Measurements from ENCODE around the gene TUBB.

Gene TUBB

GRCh38 chr6:30676660-30677285 lies 43.4 kb upstream of the TUBB start:
- Histone ChIP-seq H3K36me3 (ENCODE audit: insufficient read depth) (no peaks in the 10 kb centered on the region), H3K9ac (no peak overlapping the region), H3K79me2 (ENCODE audit: insufficient read depth, low read depth) (peaks cover 20% of the 10 kb centered on the region; the same call in 1 of the 2 replicates), H3K27me3 (ENCODE audit: insufficient read depth, low read depth) (no peaks in the 10 kb centered on the region), H3K4me3 (IDR thresholded peaks at IDR 0.05; ENCODE audit: insufficient read depth, low read depth, low read length) (no peak overlapping the region), H3K4me1 (ENCODE audit: low read depth, poor library complexity, severe bottlenecking) (peaks cover 23% of the 10 kb centered on the region), H3K4me2 (no peak overlapping the region), H3K27ac (no peak overlapping the region), H2AFZ (ENCODE audit: low read depth) (no peak overlapping the region), H4K20me1 (ENCODE audit: insufficient read depth) (no peaks in the 10 kb centered on the region)
- no peak for TF ChIP-seq CTCF (conservative IDR thresholded peaks at IDR 0.05; ENCODE audit: low read depth, low read length)

GRCh38 chr6:30678964-30679726 lies 41.0 kb upstream of the TUBB start:
- Histone ChIP-seq H3K79me2 (ENCODE audit: insufficient read depth, low read depth) (peaks cover 29% of the 10 kb centered on the region), H2AFZ (ENCODE audit: low read depth) (no peak overlapping the region; the same call in 1 of the 2 replicates), H3K4me1 (ENCODE audit: low read depth, poor library complexity, severe bottlenecking) (peaks cover 31% of the 10 kb centered on the region), H3K27ac (no peak overlapping the region), H3K27me3 (ENCODE audit: insufficient read depth, low read depth) (no peaks in the 10 kb centered on the region), H3K4me2 (no peak overlapping the region; the same call in 1 of the 2 replicates), H4K20me1 (ENCODE audit: insufficient read depth) (no peaks in the 10 kb centered on the region), H3K9ac (no peak overlapping the region), H3K36me3 (ENCODE audit: insufficient read depth) (no peaks in the 10 kb centered on the region), H3K4me3 (IDR thresholded peaks at IDR 0.05; ENCODE audit: insufficient read depth, low read depth, low read length) (no peak overlapping the region)
- TF ChIP-seq CTCF (conservative IDR thresholded peaks at IDR 0.05; ENCODE audit: low read depth, low read length): peak; percentile 85

GRCh38 chr6:30679765-30680535 lies 40.2 kb upstream of the TUBB start:
- H2AFZ ChIP-seq (ENCODE audit: low read depth): no peak overlapping the region
- no peaks in the 10 kb centered on the region for H4K20me1 ChIP-seq (ENCODE audit: insufficient read depth)
- H3K79me2 ChIP-seq (ENCODE audit: insufficient read depth, low read depth): peaks cover 36% of the 10 kb centered on the region
- peaks cover 35% of the 10 kb centered on the region for H3K4me1 ChIP-seq (ENCODE audit: low read depth, poor library complexity, severe bottlenecking)
- no peak overlapping the region; the same call in 1 of the 2 replicates for H3K4me2 ChIP-seq
- H3K27me3 ChIP-seq (ENCODE audit: insufficient read depth, low read depth): no peaks in the 10 kb centered on the region
- no peak overlapping the region for H3K27ac ChIP-seq
- no peak overlapping the region for H3K9ac ChIP-seq
- no peak for TF ChIP-seq CTCF (conservative IDR thresholded peaks at IDR 0.05; ENCODE audit: low read depth, low read length)
- H3K36me3 ChIP-seq (ENCODE audit: insufficient read depth): no peaks in the 10 kb centered on the region
- no peak overlapping the region for H3K4me3 ChIP-seq (IDR thresholded peaks at IDR 0.05; ENCODE audit: insufficient read depth, low read depth, low read length)

GRCh38 chr6:30681766-30682142 lies 38.4 kb upstream of the TUBB start:
- TF ChIP-seq CTCF (conservative IDR thresholded peaks at IDR 0.05; ENCODE audit: low read depth, low read length): no peak
- H2AFZ ChIP-seq (ENCODE audit: low read depth): no peak overlapping the region
- no peaks in the 10 kb centered on the region for H4K20me1 ChIP-seq (ENCODE audit: insufficient read depth)
- peaks cover 49% of the 10 kb centered on the region for H3K79me2 ChIP-seq (ENCODE audit: insufficient read depth, low read depth)
- H3K4me3 ChIP-seq (IDR thresholded peaks at IDR 0.05; ENCODE audit: insufficient read depth, low read depth, low read length): no peak overlapping the region
- H3K4me2 ChIP-seq: peak overlapping the region; percentile 94
- H3K27ac ChIP-seq: peak overlapping the region; percentile 65
- peak overlapping the region; percentile 45; the same call in 1 of the 2 replicates for H3K9ac ChIP-seq
- H3K36me3 ChIP-seq (ENCODE audit: insufficient read depth): no peaks in the 10 kb centered on the region
- H3K27me3 ChIP-seq (ENCODE audit: insufficient read depth, low read depth): no peaks in the 10 kb centered on the region
- H3K4me1 ChIP-seq (ENCODE audit: low read depth, poor library complexity, severe bottlenecking): peaks cover 48% of the 10 kb centered on the region
